ENCODE results near the gene CSNK1G1. TPM values are rescaled to one million over a fixed set of nuclear protein-coding genes. Genes with fewer than 3 reads are reported as not detected.
A peak's percentile ranks its signal among the peaks of the same experiment; 100 is the strongest.

Gene CSNK1G1
- total RNA-seq, 1 experiment from 2014 or later: 19.6 TPM

GRCh38 chr15:64163659-64164362 lies 192.2 kb downstream of the CSNK1G1 start:
- H3K36me3 ChIP-seq (ENCODE audit: low read depth): peaks cover 18% of the 10 kb centered on the region
- no peaks in the 10 kb centered on the region for H3K9me2 ChIP-seq (ENCODE audit: insufficient read depth)
- BruUV-seq (replicated peaks): TSS peak; percentile 57
- peak overlapping the region; percentile 59; the same call in 1 of the 2 replicates for H2AFZ ChIP-seq
- ChIA-PET CTCF (interaction anchor here (0.5 to 0.7 kb wide), 6 partner anchors 8 to 1354 kb away, joined by 3 to 7 read pairs (median 4); no protein-coding TSS in a partner anchor), POLR2A (ENCODE audit: unreplicated experiment) (interaction anchor here (0.5 to 0.7 kb wide), 5 partner anchors 105 to 513 kb away, joined by 3 to 5 read pairs (median 3); no protein-coding TSS in a partner anchor)
- peak overlapping the region; percentile 45; the same call in 1 of the 2 replicates for H3K4me3 ChIP-seq
- H3K79me2 ChIP-seq (ENCODE audit: low read depth): peaks cover 35% of the 10 kb centered on the region
- H3F3A ChIP-seq (ENCODE audit: insufficient read depth, low read depth): peaks cover 25% of the 10 kb centered on the region; the same call in 1 of the 2 replicates
- intact Hi-C loops (cut with micrococcal nuclease; ENCODE audit: unreplicated experiment): loop anchor here (1.0 to 5.0 kb wide), 3 partner anchors 192 to 518 kb away; partner anchors contain the start of genes CSNK1G1 and TRIP4
- H3K27ac ChIP-seq: peak overlapping the region; percentile 33
- DNase-seq: no peak
- H4K20me1 ChIP-seq (ENCODE audit: insufficient read depth): peaks cover 18% of the 10 kb centered on the region
- H3K4me1 ChIP-seq (replicated peaks; ENCODE audit: insufficient read depth): no peaks in the 10 kb centered on the region; the same call in none of the 2 replicates
- H3K27me3 ChIP-seq (ENCODE audit: insufficient read depth, low read depth): no peaks in the 10 kb centered on the region
- TF ChIP-seq CTCF (conservative IDR thresholded peaks at IDR 0.05): no peak
- no peak for TF ChIP-seq EZH2 (IDR thresholded peaks at IDR 0.05; ENCODE audit: low read depth)
- H3K9me3 ChIP-seq (ENCODE audit: insufficient read depth, low read depth): no peaks in the 10 kb centered on the region
- peak overlapping the region; percentile 72 for H3K4me2 ChIP-seq

- H3K27ac ChIP-seq: peak within 1 kb of the TSS; percentile 51
- CTCF ChIA-PET: interaction anchor here (0.5 to 0.7 kb wide), 5 partner anchors 8 to 1355 kb away, joined by 3 to 7 read pairs (median 3); no protein-coding TSS in a partner anchor
- intact Hi-C loops (cut with micrococcal nuclease; ENCODE audit: unreplicated experiment): loop anchor here (1.0 to 5.0 kb wide), 3 partner anchors 193 to 519 kb away; partner anchors contain the start of genes CSNK1G1 and TRIP4
- no peak; the same call in 1 of the 2 replicates for TF ChIP-seq CTCF (conservative IDR thresholded peaks at IDR 0.05)
- TF ChIP-seq EZH2 (IDR thresholded peaks at IDR 0.05; ENCODE audit: low read depth): no peak
- peaks cover 26% of the 10 kb centered on the region; the same call in 1 of the 2 replicates for H3F3A ChIP-seq (ENCODE audit: insufficient read depth, low read depth)
- H3K9me2 ChIP-seq (ENCODE audit: insufficient read depth): no peaks in the 10 kb centered on the region
- peak within 1 kb of the TSS; percentile 68 for H2AFZ ChIP-seq
- H3K79me2 ChIP-seq (ENCODE audit: low read depth): peaks cover 35% of the 10 kb centered on the region
- H3K4me3 ChIP-seq: peak within 1 kb of the TSS; percentile 95
- H3K4me2 ChIP-seq: peak within 1 kb of the TSS; percentile 93
- POLR2A ChIA-PET (ENCODE audit: unreplicated experiment): interaction anchor here (0.5 to 0.7 kb wide), 5 partner anchors 106 to 513 kb away, joined by 3 to 5 read pairs (median 3); no protein-coding TSS in a partner anchor
- no peaks in the 10 kb centered on the region for H3K9me3 ChIP-seq (ENCODE audit: insufficient read depth, low read depth)
- H4K20me1 ChIP-seq (ENCODE audit: insufficient read depth): peaks cover 26% of the 10 kb centered on the region
- no TSS peak for BruUV-seq (replicated peaks)
- H3K36me3 ChIP-seq (ENCODE audit: low read depth): peaks cover 24% of the 10 kb centered on the region
- no peaks in the 10 kb centered on the region; the same call in none of the 2 replicates for H3K4me1 ChIP-seq (replicated peaks; ENCODE audit: insufficient read depth)
- no peaks in the 10 kb centered on the region for H3K27me3 ChIP-seq (ENCODE audit: insufficient read depth, low read depth)
- peak; percentile 85 to 97 for DNase-seq
These were observed 192.9 kb downstream of the CSNK1G1 start, which contains the start of gene PPIB for GRCh38 chr15:64162869-64163658. TSS of gene PPIB (minus strand) at chr15:64163022. CDS start at chr15:64162986, 36 bp downstream.

GRCh38 chr15:64162478-64162868 lies 193.5 kb downstream of the CSNK1G1 start:
- H3K79me2 ChIP-seq (ENCODE audit: low read depth): peaks cover 35% of the 10 kb centered on the region
- TF ChIP-seq CTCF (conservative IDR thresholded peaks at IDR 0.05): no peak
- TF ChIP-seq EZH2 (IDR thresholded peaks at IDR 0.05; ENCODE audit: low read depth): no peak
- H3K36me3 ChIP-seq (ENCODE audit: low read depth): peaks cover 27% of the 10 kb centered on the region
- H3K4me3 ChIP-seq: peak overlapping the region; percentile 95
- ChIA-PET POLR2A (ENCODE audit: unreplicated experiment) (no interaction called here), CTCF (no interaction called here)
- H3K9me2 ChIP-seq (ENCODE audit: insufficient read depth): no peaks in the 10 kb centered on the region
- intact Hi-C loops (cut with micrococcal nuclease; ENCODE audit: unreplicated experiment): loop anchor here (5.0 kb wide), 1 partner anchor 520 kb away; no protein-coding TSS in a partner anchor
- no peaks in the 10 kb centered on the region for H3K27me3 ChIP-seq (ENCODE audit: insufficient read depth, low read depth)
- no TSS peak for BruUV-seq (replicated peaks)
- peak overlapping the region; percentile 51 for H3K27ac ChIP-seq
- no peaks in the 10 kb centered on the region; the same call in none of the 2 replicates for H3K4me1 ChIP-seq (replicated peaks; ENCODE audit: insufficient read depth)
- H4K20me1 ChIP-seq (ENCODE audit: insufficient read depth): peaks cover 31% of the 10 kb centered on the region
- H3K9me3 ChIP-seq (ENCODE audit: insufficient read depth, low read depth): no peaks in the 10 kb centered on the region
- peaks cover 31% of the 10 kb centered on the region; the same call in 1 of the 2 replicates for H3F3A ChIP-seq (ENCODE audit: insufficient read depth, low read depth)
- peak overlapping the region; percentile 93 for H3K4me2 ChIP-seq
- peak overlapping the region; percentile 68; the same call in 1 of the 2 replicates for H2AFZ ChIP-seq
- no peak for DNase-seq
